ENCODE results near the gene ARID1A. TPM values are rescaled to one million over a fixed set of nuclear protein-coding genes. Genes with fewer than 3 reads are reported as not detected.

Gene ARID1A
- total RNA-seq, 2 experiments from 2014 or later, result 55.2 to 123 TPM

- BruUV-seq (replicated peaks), result TSS peak; percentile 82
- intact Hi-C loops (cut with micrococcal nuclease; ENCODE audit: unreplicated experiment), result loop anchor here (1.0 kb wide), 2 partner anchors 43 to 95 kb away; no protein-coding TSS in a partner anchor
- no peaks in the 10 kb centered on the region for H4K20me1 ChIP-seq (ENCODE audit: insufficient read depth, low read length)
- no peak for TF ChIP-seq CTCF (conservative IDR thresholded peaks at IDR 0.05; ENCODE audit: low read length)
- TF ChIP-seq EZH2phosphoT487 (IDR thresholded peaks at IDR 0.05; ENCODE audit: borderline replicate concordance, low read depth, low read length), result no peak
- peak overlapping the region; percentile 43; the same call in 1 of the 2 replicates for H2AFZ ChIP-seq (ENCODE audit: low read length)
- peaks cover 59% of the 10 kb centered on the region for H3K4me1 ChIP-seq (ENCODE audit: insufficient read depth, low read length, poor library complexity, severe bottlenecking)
- ChIA-PET CTCF (ENCODE audit: unreplicated experiment) (interaction anchor here (1.4 to 1.6 kb wide), 3 partner anchors 24 to 184 kb away, joined by 4 to 5 read pairs (median 4); no protein-coding TSS in a partner anchor), POLR2A (interaction anchor here (0.6 to 5.1 kb wide), 5 partner anchors 78 to 695 kb away, joined by 3 to 36 read pairs (median 5); no protein-coding TSS in a partner anchor)
- no peaks in the 10 kb centered on the region for H3K79me2 ChIP-seq (ENCODE audit: insufficient read depth, low read depth, low read length)
- peak overlapping the region; percentile 75 for H3K4me3 ChIP-seq (ENCODE audit: low read depth, low read length, poor library complexity, severe bottlenecking)
- H3K9me2 ChIP-seq (ENCODE audit: insufficient read depth, low read length), result no peaks in the 10 kb centered on the region
- peak overlapping the region; percentile 91 for H3K27ac ChIP-seq (ENCODE audit: low read depth, low read length, poor library complexity, severe bottlenecking)
- no peak for DNase-seq (ENCODE audit: low spot score)
- peaks cover 21% of the 10 kb centered on the region; the same call in 1 of the 2 replicates for H3K36me3 ChIP-seq (ENCODE audit: insufficient read depth, low read length)
- H3K4me2 ChIP-seq (ENCODE audit: low read length), result peak overlapping the region; percentile 84
- H3K9me3 ChIP-seq (ENCODE audit: low read length), result no peaks in the 10 kb centered on the region
Observed at GRCh38 chr1:26787381-26787705, 91.5 kb downstream of the ARID1A start.

- peak within 1 kb of the TSS; percentile 91 for H3K27ac ChIP-seq (ENCODE audit: low read depth, low read length, poor library complexity, severe bottlenecking)
- no peaks in the 10 kb centered on the region for H3K79me2 ChIP-seq (ENCODE audit: insufficient read depth, low read depth, low read length)
- H3K36me3 ChIP-seq (ENCODE audit: insufficient read depth, low read length), result peaks cover 16% of the 10 kb centered on the region; the same call in 1 of the 2 replicates
- intact Hi-C loops (cut with micrococcal nuclease; ENCODE audit: unreplicated experiment), result loop anchor here (1.0 to 2.0 kb wide), 5 partner anchors 44 to 287 kb away; no protein-coding TSS in a partner anchor
- BruUV-seq (replicated peaks), result TSS peak; percentile 42
- H3K9me2 ChIP-seq (ENCODE audit: insufficient read depth, low read length), result no peaks in the 10 kb centered on the region
- CTCF ChIA-PET (ENCODE audit: unreplicated experiment), result interaction anchor here (0.9 to 2.2 kb wide), 12 partner anchors 12 to 246 kb away, joined by 3 to 13 read pairs (median 4); no protein-coding TSS in a partner anchor
- POLR2A ChIA-PET, result interaction anchor here (0.5 to 5.1 kb wide), 10 partner anchors 9 to 694 kb away, joined by 3 to 36 read pairs (median 4); no protein-coding TSS in a partner anchor
- H3K4me1 ChIP-seq (ENCODE audit: insufficient read depth, low read length, poor library complexity, severe bottlenecking), result peaks cover 59% of the 10 kb centered on the region
- no peaks in the 10 kb centered on the region for H4K20me1 ChIP-seq (ENCODE audit: insufficient read depth, low read length)
- DNase-seq (ENCODE audit: low spot score), result peak; percentile 90
- H2AFZ ChIP-seq (ENCODE audit: low read length), result peak within 1 kb of the TSS; percentile 43; the same call in 1 of the 2 replicates
- H3K4me3 ChIP-seq (ENCODE audit: low read depth, low read length, poor library complexity, severe bottlenecking), result peak within 1 kb of the TSS; percentile 75
- H3K9me3 ChIP-seq (ENCODE audit: low read length), result no peaks in the 10 kb centered on the region
- TF ChIP-seq CTCF (conservative IDR thresholded peaks at IDR 0.05; ENCODE audit: low read length), result no peak
- no peak for TF ChIP-seq EZH2phosphoT487 (IDR thresholded peaks at IDR 0.05; ENCODE audit: borderline replicate concordance, low read depth, low read length)
- peak within 1 kb of the TSS; percentile 84 for H3K4me2 ChIP-seq (ENCODE audit: low read length)
Observed at GRCh38 chr1:26787706-26788514, 92.1 kb downstream of the ARID1A start, which contains the start of gene PIGV. Gene PIGV (plus strand): TSS chr1:26787950. CDS start chr1:26790816, 2,866 bp downstream.

Data from OCI-LY7 (cell line).